Measurements from ENCODE around the gene FBRS. TPM values are rescaled to one million over a fixed set of nuclear protein-coding genes. Genes with fewer than 3 reads are reported as not detected.
A peak's percentile ranks its signal among the peaks of the same experiment; 100 is the strongest.

FBRS gene
- total and polyA plus RNA-seq, 2 experiments from 2014 or later: 7.6 to 14.2 TPM

GRCh38 chr16:30656388-30656787 is 1.8 kb upstream of the FBRS start:
- Histone ChIP-seq H3K9me3 (ENCODE audit: low read depth) (no peaks in the 10 kb centered on the region), H3K36me3 (ENCODE audit: low read depth) (peaks cover 7% of the 10 kb centered on the region; the same call in 1 of the 2 replicates), H3K4me3 (no peak overlapping the region), H3K4me1 (ENCODE audit: insufficient read depth) (peaks cover 21% of the 10 kb centered on the region), H3K27ac (peak overlapping the region; percentile 86; the same call in 1 of the 2 replicates), H2AFZ (no peak overlapping the region), H3F3A (ENCODE audit: insufficient read depth) (peaks cover 18% of the 10 kb centered on the region), H4K20me1 (ENCODE audit: insufficient read depth) (no peaks in the 10 kb centered on the region), H3K79me2 (ENCODE audit: insufficient read depth) (peaks cover 42% of the 10 kb centered on the region), H3K4me2 (ENCODE audit: unreplicated experiment) (no peak overlapping the region), H3K9ac (no peak overlapping the region), H3K27me3 (replicated peaks; ENCODE audit: insufficient read depth) (no peaks in the 10 kb centered on the region), H3K9me2 (ENCODE audit: insufficient read depth) (no peaks in the 10 kb centered on the region)
- no peak for DNase-seq
- TF ChIP-seq EZH2 (IDR thresholded peaks at IDR 0.05; ENCODE audit: insufficient read depth, poor library complexity, severe bottlenecking): no peak
- no peak for TF ChIP-seq EZH2phosphoT487 (IDR thresholded peaks at IDR 0.05; ENCODE audit: insufficient read depth, low read depth)
- in situ Hi-C loops (cut with MboI): no loop called here
- 96 to 98% methylated on average over 8 of the region's 8 CpGs for WGBS, 2 experiments (ENCODE audit: low coverage in 1 of 2, low lambda C conversion rate in 2 of 2, missing lambda C conversion rate in 2 of 2)

DNA sequence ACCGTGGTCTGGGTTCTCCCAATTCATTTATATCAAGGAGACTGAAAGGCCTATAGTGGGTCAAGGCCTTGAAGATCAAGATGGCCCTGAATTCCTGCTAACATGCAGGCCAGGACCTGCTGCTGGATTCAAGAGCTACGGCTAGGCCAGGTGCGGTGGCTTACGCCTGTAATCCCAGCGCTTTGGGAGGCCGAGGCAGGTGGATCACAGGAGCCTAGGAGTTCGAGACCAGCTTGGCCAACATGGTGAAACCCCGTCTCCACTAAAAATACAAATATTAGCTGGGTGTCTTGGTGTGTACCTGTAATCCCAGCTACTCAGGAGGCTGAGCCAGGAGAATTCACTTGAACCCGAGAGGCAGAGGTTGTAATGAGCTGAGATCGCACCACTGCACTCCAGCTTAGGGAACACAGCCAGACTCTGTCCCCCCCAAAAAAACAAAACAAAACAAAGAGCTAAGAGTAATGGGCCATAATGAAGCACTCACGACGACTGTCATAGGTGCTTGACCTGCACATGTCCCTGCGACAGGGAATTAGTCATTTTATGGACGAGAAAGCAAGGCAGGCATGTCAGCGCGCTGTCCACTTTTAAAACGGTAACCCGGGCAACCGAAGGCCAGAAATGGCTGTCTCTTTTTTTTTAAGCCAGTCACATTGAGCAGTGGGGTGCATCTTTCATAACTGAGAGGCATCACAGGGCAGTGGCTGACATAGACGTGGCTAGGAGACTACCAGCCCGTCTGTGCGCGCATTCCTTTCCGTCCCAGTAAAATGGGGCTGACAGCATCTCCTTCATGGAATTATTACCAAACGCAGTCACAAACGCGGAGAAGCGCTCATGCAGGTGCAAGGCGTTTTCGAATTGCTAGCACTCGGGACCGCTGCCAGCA is 1.0 kb upstream of the FBRS start:
- Histone ChIP-seq H3K79me2 (ENCODE audit: insufficient read depth) (peaks cover 45% of the 10 kb centered on the region), H3K9me3 (ENCODE audit: low read depth) (no peaks in the 10 kb centered on the region), H3K27ac (peak overlapping the region; percentile 86), H3K27me3 (replicated peaks; ENCODE audit: insufficient read depth) (no peaks in the 10 kb centered on the region), H3K9ac (peak overlapping the region; percentile 80), H3K4me2 (ENCODE audit: unreplicated experiment) (peak overlapping the region; percentile 55), H3K4me1 (ENCODE audit: insufficient read depth) (peaks cover 22% of the 10 kb centered on the region), H3F3A (ENCODE audit: insufficient read depth) (peaks cover 18% of the 10 kb centered on the region), H4K20me1 (ENCODE audit: insufficient read depth) (no peaks in the 10 kb centered on the region), H3K4me3 (peak overlapping the region; percentile 68), H3K9me2 (ENCODE audit: insufficient read depth) (no peaks in the 10 kb centered on the region), H2AFZ (peak overlapping the region; percentile 71), H3K36me3 (ENCODE audit: low read depth) (peaks cover 7% of the 10 kb centered on the region; the same call in 1 of the 2 replicates)
- DNase-seq: peak; percentile 85
- TF ChIP-seq EZH2phosphoT487 (IDR thresholded peaks at IDR 0.05; ENCODE audit: insufficient read depth, low read depth) (no peak), EZH2 (IDR thresholded peaks at IDR 0.05; ENCODE audit: insufficient read depth, poor library complexity, severe bottlenecking) (no peak)
- WGBS, 2 experiments (ENCODE audit: low coverage in 1 of 2, low lambda C conversion rate in 2 of 2, missing lambda C conversion rate in 2 of 2): 31 to 32% methylated on average over 32 of the region's 32 CpGs
- in situ Hi-C loops (cut with MboI): no loop called here

- TF ChIP-seq EZH2phosphoT487 (IDR thresholded peaks at IDR 0.05; ENCODE audit: insufficient read depth, low read depth) (no peak), EZH2 (IDR thresholded peaks at IDR 0.05; ENCODE audit: insufficient read depth, poor library complexity, severe bottlenecking) (no peak)
- Histone ChIP-seq H3K9me2 (ENCODE audit: insufficient read depth) (no peaks in the 10 kb centered on the region), H3K27me3 (replicated peaks; ENCODE audit: insufficient read depth) (no peaks in the 10 kb centered on the region), H3K4me2 (ENCODE audit: unreplicated experiment) (peak overlapping the region; percentile 69), H3K4me1 (ENCODE audit: insufficient read depth) (peaks cover 20% of the 10 kb centered on the region), H3K9ac (peak overlapping the region; percentile 94), H4K20me1 (ENCODE audit: insufficient read depth) (no peaks in the 10 kb centered on the region; the same call in 1 of the 2 replicates), H3K36me3 (ENCODE audit: low read depth) (peaks cover 17% of the 10 kb centered on the region; the same call in 1 of the 2 replicates), H3K9me3 (ENCODE audit: low read depth) (no peaks in the 10 kb centered on the region), H3F3A (ENCODE audit: insufficient read depth) (peaks cover 18% of the 10 kb centered on the region), H2AFZ (peak overlapping the region; percentile 65), H3K79me2 (ENCODE audit: insufficient read depth) (peaks cover 46% of the 10 kb centered on the region), H3K4me3 (peak overlapping the region; percentile 88), H3K27ac (peak overlapping the region; percentile 97)
- peak; percentile 99 for DNase-seq
- in situ Hi-C loops (cut with MboI): no loop called here
- 0 to 1% methylated on average over 41 to 51 of the region's 64 CpGs for WGBS, 2 experiments (ENCODE audit: low coverage in 1 of 2, low lambda C conversion rate in 2 of 2, missing lambda C conversion rate in 2 of 2)
Observed at GRCh38 chr16:30658731-30659506, 688 bp downstream of the FBRS start.
